Measurements from ENCODE around the gene MRPL33.
A peak's percentile ranks its signal among the peaks of the same experiment; 100 is the strongest.
"Not testable (repeated sequence)": the region's sequence is repeated elsewhere in the genome, so short reads cannot be mapped to it uniquely, and the experiment has no call there.

The MRPL33 gene

DNA sequence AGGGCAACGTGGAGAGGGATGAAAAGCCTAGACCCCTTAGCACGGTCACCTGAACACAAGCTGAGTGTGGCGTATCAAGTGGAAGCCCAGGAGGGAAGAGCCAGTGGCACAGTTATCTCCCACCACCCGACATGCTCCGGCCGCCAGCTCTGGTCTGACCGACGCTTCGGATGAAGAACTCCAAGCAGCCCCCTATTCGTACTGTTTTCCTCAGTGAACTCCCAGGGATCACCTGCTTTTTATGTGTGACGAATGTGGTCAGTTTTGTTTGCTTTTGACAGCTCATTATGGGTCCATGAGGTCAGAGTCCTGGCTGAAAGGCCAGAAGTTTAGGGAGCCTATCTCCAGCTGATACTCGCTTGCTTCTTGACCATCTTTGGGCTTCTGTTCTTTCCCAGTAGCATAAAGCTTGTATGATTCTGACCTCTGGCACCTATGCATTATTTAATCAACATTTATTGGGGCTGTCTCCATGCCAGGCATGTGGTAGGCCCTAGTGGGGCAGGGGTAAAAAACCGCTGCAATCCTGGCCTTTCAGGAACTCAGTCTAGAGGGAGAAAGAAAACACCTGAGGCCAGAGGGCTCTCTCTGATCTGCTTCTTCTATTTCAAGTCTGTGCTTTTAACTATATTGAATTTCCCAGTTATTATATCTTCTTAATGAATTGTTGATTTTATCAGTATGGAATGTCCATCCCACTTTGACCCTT, 33.0 kb upstream of the MRPL33 start:
- TF ChIP-seq, protein P1, sequence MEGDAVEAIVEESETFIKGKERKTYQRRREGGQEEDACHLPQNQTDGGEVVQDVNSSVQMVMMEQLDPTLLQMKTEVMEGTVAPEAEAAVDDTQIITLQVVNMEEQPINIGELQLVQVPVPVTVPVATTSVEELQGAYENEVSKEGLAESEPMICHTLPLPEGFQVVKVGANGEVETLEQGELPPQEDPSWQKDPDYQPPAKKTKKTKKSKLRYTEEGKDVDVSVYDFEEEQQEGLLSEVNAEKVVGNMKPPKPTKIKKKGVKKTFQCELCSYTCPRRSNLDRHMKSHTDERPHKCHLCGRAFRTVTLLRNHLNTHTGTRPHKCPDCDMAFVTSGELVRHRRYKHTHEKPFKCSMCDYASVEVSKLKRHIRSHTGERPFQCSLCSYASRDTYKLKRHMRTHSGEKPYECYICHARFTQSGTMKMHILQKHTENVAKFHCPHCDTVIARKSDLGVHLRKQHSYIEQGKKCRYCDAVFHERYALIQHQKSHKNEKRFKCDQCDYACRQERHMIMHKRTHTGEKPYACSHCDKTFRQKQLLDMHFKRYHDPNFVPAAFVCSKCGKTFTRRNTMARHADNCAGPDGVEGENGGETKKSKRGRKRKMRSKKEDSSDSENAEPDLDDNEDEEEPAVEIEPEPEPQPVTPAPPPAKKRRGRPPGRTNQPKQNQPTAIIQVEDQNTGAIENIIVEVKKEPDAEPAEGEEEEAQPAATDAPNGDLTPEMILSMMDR (IDR thresholded peaks at IDR 0.05; ENCODE audit: low read depth, low read length): no peak
- peak overlapping the region; percentile 27 for H3K4me3 ChIP-seq (ENCODE audit: low read depth, low read length)
- H3K4me1 ChIP-seq: peaks cover 20% of the 10 kb centered on the region

DNA sequence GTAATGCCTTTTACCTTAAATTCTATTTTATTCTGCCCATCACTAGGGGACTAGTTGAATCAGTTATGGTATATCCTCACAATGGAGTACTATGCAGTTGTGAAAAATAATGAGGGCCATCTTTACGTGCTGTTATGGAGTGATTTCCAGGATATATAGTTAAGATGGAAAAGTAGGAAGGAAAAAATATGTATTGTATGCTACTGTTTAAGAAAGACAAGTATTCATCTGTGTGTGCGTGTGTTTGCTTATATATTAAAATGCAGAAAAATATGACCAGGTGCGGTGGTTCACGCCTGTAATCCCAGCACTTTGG, 32.5 kb upstream of the MRPL33 start:
- no peak for DNase-seq
- TF ChIP-seq, protein P1 (IDR thresholded peaks at IDR 0.05; ENCODE audit: low read depth, low read length): no peak
- Histone ChIP-seq H3K27me3 (no peaks in the 10 kb centered on the region), H3K4me1 (peaks cover 20% of the 10 kb centered on the region), H3K4me3 (ENCODE audit: low read depth, low read length) (no peak overlapping the region), H3K36me3 (no peaks in the 10 kb centered on the region), H3K9me3 (0 out of 2 replicates have a peak, but pooled peaks cover 4% of the 10 kb centered on the region)

More for the DNA sequence above, 33.0 kb upstream of the MRPL33 start:
- peak; percentile 61 for DNase-seq
- H3K36me3 ChIP-seq: no peaks in the 10 kb centered on the region
- H3K27me3 ChIP-seq: no peaks in the 10 kb centered on the region
- 0 out of 2 replicates have a peak, but pooled peaks cover 4% of the 10 kb centered on the region for H3K9me3 ChIP-seq

- no peak for DNase-seq
- H3K9me3 ChIP-seq: 0 out of 2 replicates have a peak, but pooled peaks cover 4% of the 10 kb centered on the region
- H3K4me3 ChIP-seq (ENCODE audit: low read depth, low read length): no peak overlapping the region
- H3K36me3 ChIP-seq: no peaks in the 10 kb centered on the region
- H3K27me3 ChIP-seq: no peaks in the 10 kb centered on the region
- peaks cover 17% of the 10 kb centered on the region for H3K4me1 ChIP-seq
- TF ChIP-seq, protein P1 (IDR thresholded peaks at IDR 0.05; ENCODE audit: low read depth, low read length): no peak
Observed at GRCh38 chr2:27741673-27742072, 29.8 kb upstream of the MRPL33 start.

DNA sequence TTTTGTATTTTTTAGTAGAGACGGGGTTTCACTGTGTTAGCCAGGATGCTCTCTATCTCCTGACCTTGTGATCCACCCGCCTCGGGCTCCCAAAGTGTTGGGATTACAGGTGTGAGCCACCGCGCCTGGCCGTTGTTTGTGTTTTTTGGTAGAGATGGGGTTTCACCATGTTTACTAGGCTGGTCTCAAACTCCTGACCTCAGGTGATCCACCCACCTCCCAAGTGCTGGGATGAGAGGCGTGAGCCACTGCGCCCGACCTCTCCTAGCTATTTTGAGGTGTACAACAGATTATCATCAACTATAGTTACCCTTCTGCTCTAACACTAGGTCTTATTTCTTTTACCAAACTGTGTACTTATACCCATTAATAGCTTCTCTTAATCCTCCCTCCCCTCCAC, 28.9 kb upstream of the MRPL33 start:
- Histone ChIP-seq H3K4me3 (ENCODE audit: low read depth, low read length) (no peak overlapping the region), H3K27me3 (no peaks in the 10 kb centered on the region), H3K9me3 (0 out of 2 replicates have a peak, but pooled peaks cover 4% of the 10 kb centered on the region), H3K4me1 (peaks cover 10% of the 10 kb centered on the region), H3K36me3 (no peaks in the 10 kb centered on the region)
- no peak for DNase-seq
- TF ChIP-seq, protein P1 (IDR thresholded peaks at IDR 0.05; ENCODE audit: low read depth, low read length): no peak

DNA sequence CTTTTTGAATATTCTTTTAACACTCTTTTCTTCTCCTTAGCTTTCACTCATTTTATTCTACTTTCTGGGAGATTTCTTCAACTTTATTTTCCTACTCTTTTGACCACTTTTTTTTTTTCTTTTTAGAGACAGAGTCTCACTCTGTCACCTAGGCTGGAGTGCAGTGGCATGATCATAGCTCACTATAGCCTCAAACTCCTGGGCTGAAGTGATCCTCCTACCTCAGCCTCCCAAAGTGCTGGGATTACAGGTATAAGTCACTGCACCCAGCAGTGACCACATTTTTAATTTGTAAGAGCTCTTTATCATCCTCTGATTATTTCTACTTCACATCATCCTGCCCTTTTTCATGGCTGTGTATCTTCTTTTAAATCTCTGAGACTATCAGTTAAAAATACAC, 26.0 kb upstream of the MRPL33 start:
- not testable (repeated sequence) for H3K4me1 ChIP-seq; DNase-seq; H3K9me3 ChIP-seq; H3K4me3 ChIP-seq (ENCODE audit: low read depth, low read length); H3K36me3 ChIP-seq; H3K27me3 ChIP-seq

- Histone ChIP-seq H3K9me3 (no peaks in the 10 kb centered on the region; the same call in 1 of the 2 replicates), H3K36me3 (no peaks in the 10 kb centered on the region), H3K27me3 (no peaks in the 10 kb centered on the region), H3K4me1 (no peaks in the 10 kb centered on the region), H3K4me3 (ENCODE audit: low read depth, low read length) (no peak overlapping the region)
- no peak for DNase-seq
- TF ChIP-seq, protein P1 (IDR thresholded peaks at IDR 0.05; ENCODE audit: low read depth, low read length): no peak
Observed at GRCh38 chr2:27746325-27746724, 25.2 kb upstream of the MRPL33 start.
